ENCODE measurements around the gene CLPX. TPM values are rescaled to one million over a fixed set of nuclear protein-coding genes. Genes with fewer than 3 reads are reported as not detected.

Gene CLPX
- total and polyA plus RNA-seq, 2 donors (not counting 1 experiment from before 2014, with no cell fraction given) = 16.6 to 54.5 TPM

DNA sequence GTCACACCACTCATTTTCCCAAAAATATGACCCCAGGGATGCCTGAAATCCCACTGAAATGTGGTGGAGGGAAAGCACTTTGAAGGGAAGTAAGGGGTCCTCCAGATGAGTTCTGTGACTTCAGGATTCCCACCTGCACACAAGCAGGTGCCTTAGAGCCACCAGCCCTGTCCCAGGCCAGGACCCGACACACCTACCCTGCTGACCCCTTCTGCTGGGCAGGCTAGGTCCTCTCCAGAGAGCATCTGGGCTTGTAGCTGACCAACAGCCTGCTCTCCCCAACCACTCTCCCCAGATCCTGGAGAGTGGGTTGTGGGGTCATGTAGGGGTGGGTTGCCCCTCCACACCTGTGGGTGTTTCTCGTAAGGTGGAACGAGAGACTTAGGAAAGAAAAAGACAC is 41.1 kb upstream of the CLPX start:
- H3K27me3 ChIP-seq (replicated peaks in 1 of 4; ENCODE audit: control extremely low read depth in 1 of 4, control insufficient read depth in 3 of 4, insufficient read depth in 4 of 4, low read length in 3 of 4) = no peaks in the 10 kb centered on the region
- H3K9me3 Mint-ChIP-seq (ENCODE audit: insufficient read depth) = no peaks in the 10 kb centered on the region
- H3K27me3 Mint-ChIP-seq = no peaks in the 10 kb centered on the region
- H3K9me3 ChIP-seq (ENCODE audit: control extremely low read depth in 1 of 3, control insufficient read depth in 2 of 3, insufficient read depth in 1 of 3, low read length in 2 of 3) = no peaks in the 10 kb centered on the region
- H3K4me3 Mint-ChIP-seq = no peak overlapping the region
- no peaks in the 10 kb centered on the region for H3K4me1 Mint-ChIP-seq
- H4K20me1 ChIP-seq (ENCODE audit: control insufficient read depth, insufficient read depth, low read length, poor library complexity, severe bottlenecking) = no peaks in the 10 kb centered on the region
- no peak overlapping the region for H3K27ac ChIP-seq (ENCODE audit: low read length in 2 of 2)
- no peak overlapping the region for H3K4me3 ChIP-seq (ENCODE audit: control extremely low read depth in 1 of 5, extremely low read depth in 1 of 5, insufficient read depth in 1 of 5, low read depth in 2 of 5, low read length in 4 of 5)
- H2AFZ ChIP-seq (ENCODE audit: insufficient read depth, low read depth, low read length, poor library complexity, severe bottlenecking) = no peak overlapping the region
- ChIA-PET CTCF (no interaction called here), POLR2A (no interaction called here)
- no peak overlapping the region for H3K27ac Mint-ChIP-seq
- no peaks in the 10 kb centered on the region for H3K4me1 ChIP-seq (ENCODE audit: control insufficient read depth in 2 of 2, insufficient read depth in 2 of 2, low read length in 2 of 2)
- H3K9ac ChIP-seq (ENCODE audit: low read length) = no peak overlapping the region
- ATAC-seq (ENCODE audit: low read depth) (no peak), DNase-seq (no peak)
- H3K79me2 ChIP-seq (ENCODE audit: control insufficient read depth, insufficient read depth, low read length) = no peaks in the 10 kb centered on the region
- intact Hi-C loops (cut with micrococcal nuclease) = no loop called here
- H3K36me3 ChIP-seq (replicated peaks in 1 of 2; ENCODE audit: control extremely low read depth in 1 of 2, control insufficient read depth in 1 of 2, extremely low read depth in 1 of 2, insufficient read depth in 2 of 2, low read length in 1 of 2) = no peaks in the 10 kb centered on the region
- TF ChIP-seq EZH2 (IDR thresholded peaks at IDR 0.05; ENCODE audit: borderline replicate concordance, insufficient read depth, low read depth, low read length, poor library complexity, severe bottlenecking) = no peak
- TF ChIP-seq, protein P1, sequence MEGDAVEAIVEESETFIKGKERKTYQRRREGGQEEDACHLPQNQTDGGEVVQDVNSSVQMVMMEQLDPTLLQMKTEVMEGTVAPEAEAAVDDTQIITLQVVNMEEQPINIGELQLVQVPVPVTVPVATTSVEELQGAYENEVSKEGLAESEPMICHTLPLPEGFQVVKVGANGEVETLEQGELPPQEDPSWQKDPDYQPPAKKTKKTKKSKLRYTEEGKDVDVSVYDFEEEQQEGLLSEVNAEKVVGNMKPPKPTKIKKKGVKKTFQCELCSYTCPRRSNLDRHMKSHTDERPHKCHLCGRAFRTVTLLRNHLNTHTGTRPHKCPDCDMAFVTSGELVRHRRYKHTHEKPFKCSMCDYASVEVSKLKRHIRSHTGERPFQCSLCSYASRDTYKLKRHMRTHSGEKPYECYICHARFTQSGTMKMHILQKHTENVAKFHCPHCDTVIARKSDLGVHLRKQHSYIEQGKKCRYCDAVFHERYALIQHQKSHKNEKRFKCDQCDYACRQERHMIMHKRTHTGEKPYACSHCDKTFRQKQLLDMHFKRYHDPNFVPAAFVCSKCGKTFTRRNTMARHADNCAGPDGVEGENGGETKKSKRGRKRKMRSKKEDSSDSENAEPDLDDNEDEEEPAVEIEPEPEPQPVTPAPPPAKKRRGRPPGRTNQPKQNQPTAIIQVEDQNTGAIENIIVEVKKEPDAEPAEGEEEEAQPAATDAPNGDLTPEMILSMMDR (IDR thresholded peaks at IDR 0.05) = no peak
- H3K4me2 ChIP-seq (replicated peaks; ENCODE audit: low read depth, low read length, poor library complexity, severe bottlenecking) = no peak overlapping the region
- WGBS (ENCODE audit: insufficient coverage) = no CpG with 5 or more reads among the region's 3 CpGs

DNA sequence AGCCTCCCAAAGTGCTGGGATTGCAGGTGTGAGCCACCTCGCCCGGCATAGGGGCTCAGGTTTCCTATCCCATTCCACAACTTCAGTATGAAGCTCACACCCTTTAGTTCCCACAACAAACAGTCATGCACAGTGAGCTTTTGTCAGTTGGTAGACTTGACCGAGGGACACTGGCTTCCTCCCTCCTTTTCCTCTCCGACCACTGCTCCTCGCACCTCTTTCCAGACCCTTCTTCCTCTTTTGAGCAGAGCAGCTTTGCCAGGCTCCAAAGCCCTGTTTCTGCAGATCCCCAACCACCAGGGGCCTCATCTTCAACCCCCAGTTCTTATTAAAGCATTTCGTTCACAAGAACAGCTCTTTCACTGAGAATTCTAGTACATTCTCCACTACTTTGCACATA is 38.9 kb upstream of the CLPX start:
- Mint-ChIP-seq H3K9me3 (ENCODE audit: insufficient read depth) (no peaks in the 10 kb centered on the region), H3K27ac (no peak overlapping the region), H3K27me3 (no peaks in the 10 kb centered on the region), H3K4me3 (no peak overlapping the region), H3K4me1 (no peaks in the 10 kb centered on the region)
- TF ChIP-seq, protein P1 (IDR thresholded peaks at IDR 0.05) = no peak
- TF ChIP-seq EZH2 (IDR thresholded peaks at IDR 0.05; ENCODE audit: borderline replicate concordance, insufficient read depth, low read depth, low read length, poor library complexity, severe bottlenecking) = no peak
- Histone ChIP-seq H3K4me1 (ENCODE audit: control insufficient read depth in 2 of 2, insufficient read depth in 2 of 2, low read length in 2 of 2) (no peaks in the 10 kb centered on the region), H3K79me2 (ENCODE audit: control insufficient read depth, insufficient read depth, low read length) (no peaks in the 10 kb centered on the region), H3K4me3 (ENCODE audit: control extremely low read depth in 1 of 5, extremely low read depth in 1 of 5, insufficient read depth in 1 of 5, low read depth in 2 of 5, low read length in 4 of 5) (no peak overlapping the region), H3K36me3 (replicated peaks in 1 of 2; ENCODE audit: control extremely low read depth in 1 of 2, control insufficient read depth in 1 of 2, extremely low read depth in 1 of 2, insufficient read depth in 2 of 2, low read length in 1 of 2) (no peaks in the 10 kb centered on the region), H3K27me3 (replicated peaks in 1 of 4; ENCODE audit: control extremely low read depth in 1 of 4, control insufficient read depth in 3 of 4, insufficient read depth in 4 of 4, low read length in 3 of 4) (no peaks in the 10 kb centered on the region), H4K20me1 (ENCODE audit: control insufficient read depth, insufficient read depth, low read length, poor library complexity, severe bottlenecking) (no peaks in the 10 kb centered on the region), H2AFZ (ENCODE audit: insufficient read depth, low read depth, low read length, poor library complexity, severe bottlenecking) (no peak overlapping the region), H3K9ac (ENCODE audit: low read length) (no peak overlapping the region), H3K27ac (ENCODE audit: low read length in 2 of 2) (no peak overlapping the region), H3K9me3 (ENCODE audit: control extremely low read depth in 1 of 3, control insufficient read depth in 2 of 3, insufficient read depth in 1 of 3, low read length in 2 of 3) (no peaks in the 10 kb centered on the region), H3K4me2 (replicated peaks; ENCODE audit: low read depth, low read length, poor library complexity, severe bottlenecking) (no peak overlapping the region)
- CTCF ChIA-PET = no interaction called here
- intact Hi-C loops (cut with micrococcal nuclease) = no loop called here
- POLR2A ChIA-PET = no interaction called here
- no peak for DNase-seq
- no peak for ATAC-seq (ENCODE audit: low read depth)
- 50% methylated on average over 5 of the region's 6 CpGs for WGBS (ENCODE audit: insufficient coverage)
